Peyer's patch (tissue), 4 donors: Measurements from ENCODE around the gene ACSS1. TPM values are rescaled to one million over a fixed set of nuclear protein-coding genes. Genes with fewer than 3 reads are reported as not detected.

Experiments
- DNase-seq, 3 donors: peaks; one replicate each; pipeline ENCODE4 v3.0.0-alpha.2; 2017 to 2019
- H3K27ac ChIP-seq, 4 donors: fragments of 200-600 bp; sonication (generic); one replicate each; pipeline ENCODE4 v1.5.1; 2016 to 2019
- H3K27me3 ChIP-seq, 2 donors: fragments of 200-600 bp; sonication (generic); one replicate each; pipeline ENCODE4 v1.5.1; 2019
- H3K36me3 ChIP-seq, 3 donors: fragments of 200-600 bp; sonication (generic); one replicate each; pipeline ENCODE4 v1.5.1; 2016 to 2019
- H3K4me1 ChIP-seq, 4 donors: fragments of 200-600 bp; sonication (generic); one replicate each; pipeline ENCODE4 v1.5.1; 2016 to 2019
- H3K4me3 ChIP-seq, 4 donors: fragments of 200-600 bp; sonication (generic); 1 replicate in 3 of 4; 2 replicates in 1 of 4; pipeline ENCODE4 v1.5.1; 2016 to 2019; ENCODE audit warnings: mild to moderate bottlenecking in 1 of 4
- H3K9me3 ChIP-seq, 4 donors: fragments of 200-600 bp; sonication (generic); one replicate each; pipeline ENCODE4 v1.5.1; 2016 to 2019; ENCODE audit warnings: mild to moderate bottlenecking in 1 of 4
- CTCF ChIP-seq, 6 experiments: fragments of 450-650 bp in 4 of 6; fragments of 200-600 bp in 2 of 6; sonication (generic) in 1 of 6; IDR thresholded peaks; one replicate each; pipeline ENCODE4 v1.5.1; 2017 to 2019; ENCODE audit warnings: antibody characterized with exemption in 6 of 6, mild to moderate bottlenecking in 3 of 6, moderate library complexity in 1 of 6
- POLR2A ChIP-seq, 2 donors: fragments of 450-650 bp; IDR thresholded peaks; one replicate each; pipeline ENCODE4 v1.5.1; 2017; ENCODE audit warnings: antibody characterized with exemption in 2 of 2, mild to moderate bottlenecking in 2 of 2, moderate library complexity in 2 of 2
- total RNA-seq, 4 donors: library from RNA; depleted of rRNA; stranded (reverse); fragments of >200 nt; gene quantifications; one replicate each; pipeline ENCODE4 v1.1.0, GENCODE V29; 2016

The ACSS1 gene
- total RNA-seq, 4 donors from 2014 or later = 49.5 to 160 (median 134) TPM

GRCh38 chr20:24985802-24986201 lies 72.1 kb downstream of the ACSS1 start:
- peaks cover 0 to 22% (median 0%) of the 10 kb centered on the region in 4 donors for H3K4me1 ChIP-seq
- H3K27ac ChIP-seq = no peak overlapping the region
- TF ChIP-seq POLR2A (IDR thresholded peaks at IDR 0.05) (no peak), CTCF (IDR thresholded peaks at IDR 0.05) (no peak)
- no peaks in the 10 kb centered on the region for H3K27me3 ChIP-seq
- DNase-seq = no peak
- no peaks in the 10 kb centered on the region for H3K9me3 ChIP-seq
- peaks cover 0 to 18% (median 0%) of the 10 kb centered on the region in 3 donors for H3K36me3 ChIP-seq
- no peak overlapping the region for H3K4me3 ChIP-seq

- H3K27ac ChIP-seq = peak overlapping the region in 1 of 4 donors; percentile 17
- DNase-seq = no peak
- H3K4me1 ChIP-seq = peaks cover 0 to 15% (median 0%) of the 10 kb centered on the region in 4 donors
- H3K36me3 ChIP-seq = peaks cover 0 to 25% (median 0%) of the 10 kb centered on the region in 3 donors
- TF ChIP-seq CTCF (IDR thresholded peaks at IDR 0.05) (no peak), POLR2A (IDR thresholded peaks at IDR 0.05) (no peak)
- H3K27me3 ChIP-seq = no peaks in the 10 kb centered on the region
- H3K9me3 ChIP-seq = peaks cover 0 to 5% (median 0%) of the 10 kb centered on the region in 4 donors
- no peak overlapping the region for H3K4me3 ChIP-seq
These were observed 72.8 kb downstream of the ACSS1 start for GRCh38 chr20:24984961-24985640.

GRCh38 chr20:24983896-24984295 lies 74.0 kb downstream of the ACSS1 start:
- H3K9me3 ChIP-seq = peaks cover 0 to 5% (median 0%) of the 10 kb centered on the region in 4 donors
- peaks cover 0 to 27% (median 0%) of the 10 kb centered on the region in 3 donors for H3K36me3 ChIP-seq
- no peak overlapping the region for H3K27ac ChIP-seq
- DNase-seq = no peak
- H3K4me3 ChIP-seq = no peak overlapping the region
- H3K4me1 ChIP-seq = peaks cover 0 to 14% (median 0%) of the 10 kb centered on the region in 4 donors
- TF ChIP-seq POLR2A (IDR thresholded peaks at IDR 0.05) (no peak), CTCF (IDR thresholded peaks at IDR 0.05) (no peak)
- no peaks in the 10 kb centered on the region for H3K27me3 ChIP-seq

GRCh38 chr20:24981790-24982189 lies 76.1 kb downstream of the ACSS1 start:
- Histone ChIP-seq H3K27ac (no peak overlapping the region), H3K36me3 (peaks cover 0 to 46% (median 0%) of the 10 kb centered on the region in 3 donors), H3K27me3 (no peaks in the 10 kb centered on the region), H3K4me1 (peaks cover 0 to 14% (median 0%) of the 10 kb centered on the region in 4 donors), H3K9me3 (peaks cover 0 to 5% (median 0%) of the 10 kb centered on the region in 4 donors), H3K4me3 (no peak overlapping the region)
- no peak for DNase-seq
- TF ChIP-seq CTCF (IDR thresholded peaks at IDR 0.05) (no peak), POLR2A (IDR thresholded peaks at IDR 0.05) (no peak)

GRCh38 chr20:24981282-24981681 lies 76.7 kb downstream of the ACSS1 start:
- H3K9me3 ChIP-seq = peaks cover 0 to 5% (median 0%) of the 10 kb centered on the region in 4 donors
- peaks cover 0 to 14% (median 0%) of the 10 kb centered on the region in 4 donors for H3K4me1 ChIP-seq
- DNase-seq = no peak
- TF ChIP-seq CTCF (IDR thresholded peaks at IDR 0.05) (no peak), POLR2A (IDR thresholded peaks at IDR 0.05) (no peak)
- H3K36me3 ChIP-seq = peaks cover 0 to 51% (median 0%) of the 10 kb centered on the region in 3 donors
- no peak overlapping the region for H3K4me3 ChIP-seq
- H3K27me3 ChIP-seq = no peaks in the 10 kb centered on the region
- no peak overlapping the region for H3K27ac ChIP-seq
